H1 (cell line): Measurements from ENCODE around the gene MOV10L1. TPM values are rescaled to one million over a fixed set of nuclear protein-coding genes. Genes with fewer than 3 reads are reported as not detected.

Experiments
- CTCF ChIA-PET: fragments of 300-600 bp; sonication (Branson Sonifier 250); formaldehyde crosslinking; loops from one replicate; lab custom pipeline; 2021; ENCODE audit not compliant: partially characterized antibody; lab: Charles Lee
- POLR2A ChIA-PET: fragments of 300-600 bp; sonication (Branson Sonifier 250); formaldehyde crosslinking; loops from one replicate; lab custom pipeline; 2021; ENCODE audit warnings: inconsistent platforms; ENCODE audit not compliant: partially characterized antibody; lab: Charles Lee
- DNase-seq, 2 experiments: peaks; one replicate each; pipeline versions ENCODE4 v3.0.0 to v3.0.0-alpha.2; 2010 to 2022; ENCODE audit warnings: low spot score in 2 of 2, low read depth in 1 of 2, mixed read lengths in 1 of 2
- FAIRE-seq: peaks from 2 replicates; lab custom pipeline; 2011; peaks lifted over from hg19 to GRCh38; lab: Jason Lieb, UNC
- H2AFZ ChIP-seq: 2 replicates; pipeline ENCODE4 v1.8.1; 2012; ENCODE audit warnings: low read length, inconsistent platforms
- H2AK5ac ChIP-seq: 2 replicates; pipeline ENCODE4 v1.6.1; 2013; ENCODE audit warnings: low read depth, low read length
- H2BK120ac ChIP-seq: replicated peaks from 2 replicates; pipeline ENCODE3; 2013; ENCODE audit warnings: low read depth, low read length, inconsistent platforms
- H2BK12ac ChIP-seq: 2 replicates; pipeline ENCODE4 v1.6.1; 2013; ENCODE audit warnings: low read depth, low read length
- H2BK15ac ChIP-seq: 2 replicates; pipeline ENCODE4 v1.6.1; 2013; ENCODE audit warnings: low read length
- H2BK20ac ChIP-seq: 2 replicates; pipeline ENCODE4 v1.6.1; 2013; ENCODE audit warnings: low read length
- H2BK5ac ChIP-seq: 2 replicates; pipeline ENCODE4 v1.6.1; 2013; ENCODE audit warnings: low read depth, low read length
- H3K14ac ChIP-seq: 2 replicates; pipeline ENCODE4 v1.6.1; 2013; ENCODE audit warnings: inconsistent platforms; ENCODE audit not compliant: insufficient read length
- H3K18ac ChIP-seq: 2 replicates; pipeline ENCODE4 v1.6.1; 2013; ENCODE audit warnings: low read length; ENCODE audit errors: extremely low read depth
- H3K23ac ChIP-seq: 2 replicates; pipeline ENCODE4 v1.6.1; 2013; ENCODE audit warnings: inconsistent platforms; ENCODE audit not compliant: insufficient read length
- H3K23me2 ChIP-seq: 2 replicates; pipeline ENCODE4 v1.6.1; 2013; ENCODE audit warnings: low read depth, low read length
- H3K27ac ChIP-seq: 2 replicates; pipeline ENCODE4 v1.6.1; 2011; ENCODE audit warnings: low read depth, low read length, inconsistent platforms
- H3K27me3 ChIP-seq, 4 experiments: replicated peaks in 1 of 4; 1 replicate in 1 of 4; 2 replicates in 3 of 4; pipeline versions ENCODE4 v1.6.1 to v1.8.1; 2011 to 2013; ENCODE audit warnings: low read length in 3 of 4, mild to moderate bottlenecking in 3 of 4, inconsistent platforms in 2 of 4, mixed read lengths in 2 of 4, moderate library complexity in 1 of 4; ENCODE audit not compliant: control insufficient read depth in 3 of 4, insufficient read depth in 3 of 4; ENCODE audit errors: extremely low read depth in 1 of 4
- H3K36me3 ChIP-seq, 4 experiments: 2 replicates each; pipeline versions ENCODE4 v1.6.1 to v1.8.1; 2011 to 2013; ENCODE audit warnings: mild to moderate bottlenecking in 4 of 4, low read length in 3 of 4, moderate library complexity in 2 of 4, control low read depth in 1 of 4, inconsistent platforms in 1 of 4; ENCODE audit not compliant: insufficient read depth in 4 of 4, control insufficient read depth in 2 of 4
- H3K4ac ChIP-seq: replicated peaks from 2 replicates; pipeline ENCODE3; 2013; ENCODE audit warnings: low read length, low read depth, mixed read lengths, inconsistent platforms; ENCODE audit not compliant: insufficient read length
- H3K4me1 ChIP-seq, 4 experiments: replicated peaks in 1 of 4; 1 replicate in 1 of 4; 2 replicates in 3 of 4; pipeline versions ENCODE4 v1.6.1 to v1.8.1; 2011 to 2013; ENCODE audit warnings: low read length in 3 of 4, inconsistent platforms in 2 of 4, mixed read lengths in 1 of 4; ENCODE audit not compliant: insufficient read depth in 4 of 4, control insufficient read depth in 3 of 4
- H3K4me2 ChIP-seq, 2 experiments: 2 replicates each; pipeline versions ENCODE4 v1.6.1 to v1.8.1; 2011 to 2013; ENCODE audit warnings: low read depth in 2 of 2, low read length in 2 of 2, control low read depth in 1 of 2, inconsistent platforms in 1 of 2, mild to moderate bottlenecking in 1 of 2; ENCODE audit not compliant: insufficient read depth in 1 of 2
- H3K4me3 ChIP-seq, 4 experiments: fragments of 200-600, 300-600 bp in 1 of 4; sonication (generic), shearing (Covaris generic), sonication (Bioruptor Twin) in 1 of 4; 2 replicates each; pipeline versions ENCODE4 v1.5.1 to v1.8.1; 2011 to 2016; ENCODE audit warnings: low read length in 4 of 4, low read depth in 3 of 4, control low read depth in 2 of 4, inconsistent platforms in 2 of 4, mild to moderate bottlenecking in 2 of 4, mixed read lengths in 1 of 4, moderate library complexity in 1 of 4; ENCODE audit not compliant: insufficient read depth in 2 of 4; ENCODE audit errors: extremely low read depth in 1 of 4
- H3K56ac ChIP-seq: replicated peaks from 2 replicates; pipeline ENCODE3; 2013; ENCODE audit warnings: low read depth, mild to moderate bottlenecking, mixed read lengths, low read length, inconsistent platforms; ENCODE audit not compliant: insufficient read length
- H3K79me1 ChIP-seq: 2 replicates; pipeline ENCODE4 v1.6.1; 2013; ENCODE audit warnings: low read depth, low read length, control low read depth
- H3K79me2 ChIP-seq, 2 experiments: 2 replicates each; pipeline versions ENCODE4 v1.6.1 to v1.8.1; 2012 to 2013; ENCODE audit warnings: low read length in 2 of 2, mild to moderate bottlenecking in 2 of 2, inconsistent platforms in 1 of 2; ENCODE audit not compliant: insufficient read depth in 2 of 2, control insufficient read depth in 1 of 2
- H3K9ac ChIP-seq, 4 experiments: replicated peaks in 1 of 4; 1 replicate in 1 of 4; 2 replicates in 3 of 4; pipeline versions ENCODE4 v1.6.1 to v1.8.1; 2011 to 2013; ENCODE audit warnings: low read depth in 3 of 4, low read length in 3 of 4, control low read depth in 2 of 4, mild to moderate bottlenecking in 2 of 4, moderate library complexity in 2 of 4, inconsistent platforms in 1 of 4; ENCODE audit errors: extremely low read depth in 1 of 4
- H3K9me3 ChIP-seq, 2 experiments: 2 replicates each; pipeline versions ENCODE4 v1.6.1 to v1.8.1; 2012 to 2013; ENCODE audit warnings: mild to moderate bottlenecking in 2 of 2, moderate library complexity in 2 of 2, control low read depth in 1 of 2, inconsistent platforms in 1 of 2, low read depth in 1 of 2, low read length in 1 of 2, mixed read lengths in 1 of 2; ENCODE audit not compliant: insufficient read depth in 2 of 2
- H4K20me1 ChIP-seq, 2 experiments: replicated peaks in 1 of 2; 2 replicates each; pipeline versions ENCODE3 to v1.8.1; 2011 to 2013; ENCODE audit warnings: inconsistent platforms in 2 of 2, low read length in 2 of 2, mild to moderate bottlenecking in 1 of 2; ENCODE audit not compliant: insufficient read depth in 2 of 2, control insufficient read depth in 1 of 2
- H4K5ac ChIP-seq: 2 replicates; pipeline ENCODE4 v1.6.1; 2013; ENCODE audit warnings: low read length, low read depth, mixed read lengths, inconsistent platforms; ENCODE audit not compliant: insufficient read length
- H4K8ac ChIP-seq: 2 replicates; pipeline ENCODE4 v1.8.0; 2013; ENCODE audit warnings: mild to moderate bottlenecking, moderate library complexity, low read length, inconsistent platforms; ENCODE audit not compliant: insufficient read depth; ENCODE audit errors: extremely low read depth
- H4K91ac ChIP-seq: replicated peaks from 2 replicates; pipeline ENCODE3; 2013; ENCODE audit warnings: low read length, mixed read lengths, inconsistent platforms; ENCODE audit not compliant: insufficient read length
- MAX ChIP-seq: IDR thresholded peaks from 2 replicates; pipeline ENCODE4 v1.6.1; 2012; ENCODE audit warnings: inconsistent platforms
- SIX5 ChIP-seq: IDR thresholded peaks from 2 replicates; pipeline ENCODE4 v1.6.1; 2011; ENCODE audit warnings: mild to moderate bottlenecking, low read depth, low read length
- WGBS, 2 experiments: shearing (Covaris generic) in 1 of 2; methylation state at CpG; one replicate each; pipeline versions ENCODE4 v1.1.6 to v1.1.7; 2013 to 2015; ENCODE audit warnings: low lambda C conversion rate in 2 of 2, mixed read lengths in 2 of 2, inconsistent platforms in 1 of 2, low coverage in 1 of 2, missing lambda C conversion rate in 1 of 2; ENCODE audit not compliant: insufficient replicate concordance in 2 of 2, insufficient coverage in 1 of 2, insufficient read length in 1 of 2; ENCODE audit errors: extremely low coverage in 1 of 2, missing lambda C conversion rate in 1 of 2; 5-methylcytosine and 5-hydroxymethylcytosine counted together
- polyA plus RNA-seq, 7 experiments: library from polyadenylated mRNA; depleted of rRNA in 3 of 7; stranded (reverse) in 5 of 7; unstranded in 2 of 7; fragments of >200 nt in 5 of 7; fragments of 200-250 nt in 2 of 7; gene quantifications; 1 replicate in 5 of 7; 2 replicates in 1 of 7; 4 replicates in 1 of 7; pipeline versions ENCODE4 v1.2.1 to v1.2.3, GENCODE V29; 2011 to 2013; ENCODE audit warnings: missing spikeins in 2 of 7, mixed read lengths in 2 of 7
- total RNA-seq: library from RNA; stranded (reverse); fragmentation: NEBNext Ultra II Directional; extraction: Animal tissue kit (Norgen Biotek cat#: 25700); gene quantifications from 2 replicates; pipeline ENCODE4 v1.2.1, GENCODE V29; 2021

The MOV10L1 gene
- total and polyA plus RNA-seq, 2 of the 8 experiments (the other 6 are each of a cell fraction or from before 2014, with no cell fraction given), result 0.32 TPM; not detected in 1

- Histone ChIP-seq H3K18ac (no peak overlapping the region), H3K27ac (no peak overlapping the region), H3K14ac (no peak overlapping the region), H2AK5ac (no peak overlapping the region), H3K79me2 (no peaks in the 10 kb centered on the region), H2AFZ (no peak overlapping the region), H4K91ac (no peak overlapping the region), H2BK15ac (no peak overlapping the region), H2BK12ac (no peak overlapping the region), H3K4me1 (no peaks in the 10 kb centered on the region; a peak in 1 of 7 replicates), H4K20me1 (no peaks in the 10 kb centered on the region), H3K9me3 (no peaks in the 10 kb centered on the region), H4K5ac (no peak overlapping the region), H2BK20ac (no peak overlapping the region), H3K56ac (no peak overlapping the region), H3K9ac (no peak overlapping the region), H3K4me2 (no peak overlapping the region), H3K4me3 (no peak overlapping the region), H3K36me3 (no peaks in the 10 kb centered on the region), H3K23me2 (no peaks in the 10 kb centered on the region), H3K4ac (no peak overlapping the region), H3K27me3 (no peaks in the 10 kb centered on the region), H3K23ac (no peak overlapping the region), H4K8ac (no peak overlapping the region; the same call in 1 of the 2 replicates), H2BK5ac (no peak overlapping the region), H2BK120ac (no peak overlapping the region), H3K79me1 (no peaks in the 10 kb centered on the region)
- FAIRE-seq, result no peak
- WGBS, 2 experiments, result 97% methylated on average over 7 of the region's 9 CpGs; no CpG with 5 or more reads in 1 of the 2 experiments
- ChIA-PET CTCF (interaction anchor here (1.1 to 1.5 kb wide), 4 partner anchors 9 to 42 kb away, joined by 4 to 7 read pairs (median 5); no protein-coding TSS in a partner anchor), POLR2A (interaction anchor here (1.5 kb wide), 1 partner anchor 8 kb away, joined by 4 read pairs; no protein-coding TSS in a partner anchor)
- TF ChIP-seq MAX, result no peak
- TF ChIP-seq SIX5, result no peak
- DNase-seq, result no peak
These were observed 17.6 kb upstream of the MOV10L1 start for GRCh38 chr22:50072167-50072555.
